Measurements from ENCODE around the gene IFIH1. TPM values are rescaled to one million over a fixed set of nuclear protein-coding genes. Genes with fewer than 3 reads are reported as not detected.

IFIH1 gene
- total RNA-seq, 1 experiment from 2014 or later = 4.5 TPM

DNA sequence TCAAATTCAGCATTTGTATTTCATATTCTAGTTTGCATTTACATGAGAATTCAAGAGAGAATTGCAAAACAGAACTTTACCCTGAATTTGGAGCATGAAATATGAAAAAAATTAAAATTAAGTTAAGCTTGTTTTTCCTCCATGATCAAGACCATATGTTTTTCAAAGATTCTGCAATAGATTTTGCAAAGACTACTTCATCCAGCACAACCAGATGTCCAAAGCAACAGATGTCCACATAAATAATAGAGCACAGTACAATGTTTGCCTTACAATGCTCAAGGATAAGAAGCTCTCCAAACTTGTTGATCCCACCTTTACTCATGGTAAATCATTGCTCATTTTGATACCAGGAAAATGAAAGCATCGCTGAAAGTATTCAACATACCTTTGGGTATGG lies 100.9 kb downstream of the IFIH1 start:
- no TSS peak for BruUV-seq (replicated peaks)
- Mint-ChIP-seq H3K27ac (ENCODE audit: low read depth, unreplicated experiment) (no peak overlapping the region), H3K36me3 (ENCODE audit: insufficient read depth, unreplicated experiment) (peaks cover 12% of the 10 kb centered on the region), H3K4me1 (ENCODE audit: insufficient read depth, unreplicated experiment) (peaks cover 4% of the 10 kb centered on the region), H3K9me3 (ENCODE audit: unreplicated experiment) (no peaks in the 10 kb centered on the region), H3K27me3 (ENCODE audit: insufficient read depth, unreplicated experiment) (no peaks in the 10 kb centered on the region), H3K4me3 (ENCODE audit: unreplicated experiment) (no peak overlapping the region)
- ChIA-PET CTCF (interaction anchor here (17.2 kb wide), 1 partner anchor 80 kb away, joined by 639 read pairs; no protein-coding TSS in a partner anchor), POLR2A (interaction anchor here (1.4 kb wide), 1 partner anchor 81 kb away, joined by 5 read pairs; no protein-coding TSS in a partner anchor)
- intact Hi-C loops (cut with micrococcal nuclease) = no loop called here
- no peak for DNase-seq (ENCODE audit: unreplicated experiment)
- TF ChIP-seq, protein P1, sequence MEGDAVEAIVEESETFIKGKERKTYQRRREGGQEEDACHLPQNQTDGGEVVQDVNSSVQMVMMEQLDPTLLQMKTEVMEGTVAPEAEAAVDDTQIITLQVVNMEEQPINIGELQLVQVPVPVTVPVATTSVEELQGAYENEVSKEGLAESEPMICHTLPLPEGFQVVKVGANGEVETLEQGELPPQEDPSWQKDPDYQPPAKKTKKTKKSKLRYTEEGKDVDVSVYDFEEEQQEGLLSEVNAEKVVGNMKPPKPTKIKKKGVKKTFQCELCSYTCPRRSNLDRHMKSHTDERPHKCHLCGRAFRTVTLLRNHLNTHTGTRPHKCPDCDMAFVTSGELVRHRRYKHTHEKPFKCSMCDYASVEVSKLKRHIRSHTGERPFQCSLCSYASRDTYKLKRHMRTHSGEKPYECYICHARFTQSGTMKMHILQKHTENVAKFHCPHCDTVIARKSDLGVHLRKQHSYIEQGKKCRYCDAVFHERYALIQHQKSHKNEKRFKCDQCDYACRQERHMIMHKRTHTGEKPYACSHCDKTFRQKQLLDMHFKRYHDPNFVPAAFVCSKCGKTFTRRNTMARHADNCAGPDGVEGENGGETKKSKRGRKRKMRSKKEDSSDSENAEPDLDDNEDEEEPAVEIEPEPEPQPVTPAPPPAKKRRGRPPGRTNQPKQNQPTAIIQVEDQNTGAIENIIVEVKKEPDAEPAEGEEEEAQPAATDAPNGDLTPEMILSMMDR (IDR thresholded peaks at IDR 0.05; ENCODE audit: unreplicated experiment) = no peak

Other genes with a start within 250 kb of the IFIH1 start
- not detected in 2 replicates for gene DPP4, start 244.5 kb downstream of the IFIH1 start, total RNA-seq (2022)
- not detected in 2 replicates for gene GCG, start 166.4 kb downstream of the IFIH1 start, total RNA-seq (2022)
- 8.7 and 12.1 TPM in 2 replicates for gene FAP, start 75.2 kb downstream of the IFIH1 start, total RNA-seq (2022)
- gene GCA, start 25.4 kb upstream of the IFIH1 start, total RNA-seq (2022) = 0.77 and 1.9 TPM in 2 replicates